Calu3 (cell line): ENCODE results near the gene FARP1. TPM values are rescaled to one million over a fixed set of nuclear protein-coding genes. Genes with fewer than 3 reads are reported as not detected.

Experiments used
- BruUV-seq: library from RNA; stranded (reverse); fragments of 400-500 nt; replicated peaks from 2 replicates; lab custom pipeline; 2021; lab: Mats Ljungman, UMichigan
- CTCF ChIA-PET: fragments of 300-600 bp; sonication (Branson Sonifier 250); formaldehyde crosslinking; loops from one replicate; lab custom pipeline; 2022; ENCODE audit warnings: antibody characterized with exemption; lab: Charles Lee
- DNase-seq: peaks from one replicate; pipeline ENCODE4 v3.0.0; 2022
- H3K27ac Mint-ChIP-seq: one replicate; pipeline ENCODE4 v1.8.0; 2022; ENCODE audit warnings: mixed read lengths; ENCODE audit not compliant: unreplicated experiment
- H3K27me3 Mint-ChIP-seq: one replicate; pipeline ENCODE4 v1.8.0; 2022; ENCODE audit warnings: mixed read lengths; ENCODE audit not compliant: unreplicated experiment
- H3K36me3 Mint-ChIP-seq: one replicate; pipeline ENCODE4 v1.8.0; 2022; ENCODE audit warnings: mild to moderate bottlenecking, moderate library complexity, mixed read lengths; ENCODE audit not compliant: insufficient read depth, unreplicated experiment
- H3K4me1 Mint-ChIP-seq: one replicate; pipeline ENCODE4 v1.8.0; 2022; ENCODE audit warnings: mild to moderate bottlenecking, low read depth, mixed read lengths; ENCODE audit not compliant: unreplicated experiment
- H3K4me3 Mint-ChIP-seq: one replicate; pipeline ENCODE4 v1.8.0; 2022; ENCODE audit warnings: mild to moderate bottlenecking, low read depth, moderate library complexity, mixed read lengths; ENCODE audit not compliant: unreplicated experiment
- H3K9me3 Mint-ChIP-seq: one replicate; pipeline ENCODE4 v1.8.0; 2022; ENCODE audit warnings: low read depth, mixed read lengths; ENCODE audit not compliant: unreplicated experiment
- intact Hi-C: fragments of 100-400 bp; cut with micrococcal nuclease; formaldehyde crosslinking; loops from one replicate; pipeline ENCODE4 v1.10.0; 2022; ENCODE audit not compliant: unreplicated experiment
- total RNA-seq: library from RNA; stranded (reverse); gene quantifications from 2 replicates; pipeline ENCODE4 v1.2.3, GENCODE V29; 2022
- TF ChIP-seq, protein P1 (sequence below): fragments of 200-600 bp; IDR thresholded peaks from one replicate; pipeline ENCODE4 v1.8.0; 2022; ENCODE audit warnings: antibody characterized with exemption; ENCODE audit not compliant: unreplicated experiment

FARP1 gene
- total RNA-seq, 1 experiment from 2014 or later = 47.0 TPM

DNA sequence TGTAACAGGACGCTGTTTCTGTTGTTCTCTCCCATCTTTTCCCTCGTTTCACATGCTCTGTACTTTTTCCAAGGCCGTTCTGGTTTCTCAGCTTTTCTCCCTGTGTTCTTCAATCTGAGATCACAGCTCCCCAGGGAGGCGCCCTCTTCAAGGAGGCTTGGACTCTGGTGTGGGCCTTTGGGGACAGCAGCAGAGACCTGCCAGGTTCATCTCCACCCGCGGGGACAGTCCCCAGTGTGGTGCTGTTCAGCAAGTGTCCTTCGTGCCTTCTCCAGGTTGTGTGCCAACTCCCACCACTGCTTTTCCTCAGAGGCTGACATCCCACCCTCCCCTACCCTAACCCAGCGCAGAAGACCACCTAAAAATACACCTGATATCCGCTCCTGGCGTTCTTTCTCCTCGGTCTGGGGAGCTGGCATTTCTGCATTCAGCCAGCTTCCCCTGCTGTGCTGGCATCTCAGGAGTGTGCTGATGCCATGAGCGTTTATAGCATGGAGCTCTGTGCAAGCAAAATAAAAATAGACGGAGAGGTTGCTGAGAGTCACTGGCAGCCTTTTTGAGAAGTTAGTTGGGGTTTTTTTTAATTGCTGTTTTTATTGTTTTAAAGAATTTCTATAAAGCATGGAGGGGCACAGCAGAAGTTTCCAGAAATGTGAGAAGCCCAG is 284.6 kb downstream of the FARP1 start:
- H3K4me3 Mint-ChIP-seq = no peak overlapping the region
- H3K36me3 Mint-ChIP-seq = peaks cover 4% of the 10 kb centered on the region
- H3K27ac Mint-ChIP-seq = no peak overlapping the region
- no peaks in the 10 kb centered on the region for H3K4me1 Mint-ChIP-seq
- no TSS peak for BruUV-seq
- intact Hi-C loops = no loop called here
- DNase-seq = no peak
- no peaks in the 10 kb centered on the region for H3K27me3 Mint-ChIP-seq
- TF ChIP-seq, protein P1, sequence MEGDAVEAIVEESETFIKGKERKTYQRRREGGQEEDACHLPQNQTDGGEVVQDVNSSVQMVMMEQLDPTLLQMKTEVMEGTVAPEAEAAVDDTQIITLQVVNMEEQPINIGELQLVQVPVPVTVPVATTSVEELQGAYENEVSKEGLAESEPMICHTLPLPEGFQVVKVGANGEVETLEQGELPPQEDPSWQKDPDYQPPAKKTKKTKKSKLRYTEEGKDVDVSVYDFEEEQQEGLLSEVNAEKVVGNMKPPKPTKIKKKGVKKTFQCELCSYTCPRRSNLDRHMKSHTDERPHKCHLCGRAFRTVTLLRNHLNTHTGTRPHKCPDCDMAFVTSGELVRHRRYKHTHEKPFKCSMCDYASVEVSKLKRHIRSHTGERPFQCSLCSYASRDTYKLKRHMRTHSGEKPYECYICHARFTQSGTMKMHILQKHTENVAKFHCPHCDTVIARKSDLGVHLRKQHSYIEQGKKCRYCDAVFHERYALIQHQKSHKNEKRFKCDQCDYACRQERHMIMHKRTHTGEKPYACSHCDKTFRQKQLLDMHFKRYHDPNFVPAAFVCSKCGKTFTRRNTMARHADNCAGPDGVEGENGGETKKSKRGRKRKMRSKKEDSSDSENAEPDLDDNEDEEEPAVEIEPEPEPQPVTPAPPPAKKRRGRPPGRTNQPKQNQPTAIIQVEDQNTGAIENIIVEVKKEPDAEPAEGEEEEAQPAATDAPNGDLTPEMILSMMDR = no peak
- H3K9me3 Mint-ChIP-seq = no peaks in the 10 kb centered on the region
- CTCF ChIA-PET = no interaction called here

DNA sequence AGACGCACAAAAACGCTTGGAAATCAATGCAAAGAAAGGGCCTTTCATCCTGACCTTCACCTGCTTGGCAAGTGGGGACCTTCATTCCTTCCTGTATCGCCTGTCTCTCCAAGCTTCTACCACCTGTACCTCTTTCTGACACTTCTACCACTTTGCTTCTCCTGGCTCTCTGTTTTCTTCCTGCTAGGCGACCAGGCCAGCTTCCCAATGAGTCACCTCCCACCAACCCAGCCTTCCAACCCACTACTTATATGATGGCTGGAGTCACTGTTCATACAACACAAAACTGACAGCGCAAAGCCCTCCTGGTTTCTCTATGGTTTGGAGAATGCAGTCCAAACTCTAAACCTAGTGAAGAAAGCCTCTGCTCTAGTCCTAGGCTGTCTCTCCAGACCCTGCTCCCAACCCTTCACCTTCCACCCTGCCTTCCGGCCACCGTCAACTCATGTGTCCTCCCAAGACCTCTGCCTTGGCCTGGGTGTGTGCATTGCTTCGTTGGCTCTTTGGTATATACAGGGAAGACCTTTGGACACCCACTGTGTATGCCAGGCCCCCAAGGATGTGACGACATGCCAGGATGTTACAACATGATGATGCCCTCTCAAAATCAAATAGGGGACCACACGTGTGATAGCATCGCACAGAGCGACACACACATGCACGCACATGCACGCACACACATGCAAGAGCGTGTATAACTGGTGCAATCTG is 285.5 kb downstream of the FARP1 start:
- DNase-seq = no peak
- intact Hi-C loops = no loop called here
- TF ChIP-seq, protein P1 = no peak
- Mint-ChIP-seq H3K27ac (no peak overlapping the region), H3K9me3 (no peaks in the 10 kb centered on the region), H3K4me1 (no peaks in the 10 kb centered on the region), H3K36me3 (peaks cover 4% of the 10 kb centered on the region), H3K27me3 (no peaks in the 10 kb centered on the region), H3K4me3 (no peak overlapping the region)
- BruUV-seq = no TSS peak
- CTCF ChIA-PET = interaction anchor here (0.5 kb wide), 1 partner anchor 396 kb away, joined by 3 read pairs; no protein-coding TSS in a partner anchor

- no peaks in the 10 kb centered on the region for H3K4me1 Mint-ChIP-seq
- no peaks in the 10 kb centered on the region for H3K27me3 Mint-ChIP-seq
- TF ChIP-seq, protein P1 = no peak
- H3K9me3 Mint-ChIP-seq = no peaks in the 10 kb centered on the region
- no TSS peak for BruUV-seq
- CTCF ChIA-PET = interaction anchor here (0.5 kb wide), 1 partner anchor 397 kb away, joined by 3 read pairs; no protein-coding TSS in a partner anchor
- no peak for DNase-seq
- H3K4me3 Mint-ChIP-seq = no peak overlapping the region
- intact Hi-C loops = no loop called here
- no peak overlapping the region for H3K27ac Mint-ChIP-seq
- H3K36me3 Mint-ChIP-seq = peaks cover 4% of the 10 kb centered on the region
Observed at GRCh38 chr13:98429081-98429480, 286.2 kb downstream of the FARP1 start.

GRCh38 chr13:98429531-98429930 is 286.6 kb downstream of the FARP1 start:
- intact Hi-C loops = no loop called here
- no peak for DNase-seq
- no TSS peak for BruUV-seq
- Mint-ChIP-seq H3K9me3 (no peaks in the 10 kb centered on the region), H3K27me3 (no peaks in the 10 kb centered on the region), H3K4me3 (no peak overlapping the region), H3K36me3 (peaks cover 4% of the 10 kb centered on the region), H3K27ac (no peak overlapping the region), H3K4me1 (no peaks in the 10 kb centered on the region)
- CTCF ChIA-PET = no interaction called here
- TF ChIP-seq, protein P1 = no peak
